ENCODE measurements around the gene DAD1. TPM values are rescaled to one million over a fixed set of nuclear protein-coding genes. Genes with fewer than 3 reads are reported as not detected.

The DAD1 gene
- total RNA-seq: 205 and 233 TPM in 2 replicates

DNA sequence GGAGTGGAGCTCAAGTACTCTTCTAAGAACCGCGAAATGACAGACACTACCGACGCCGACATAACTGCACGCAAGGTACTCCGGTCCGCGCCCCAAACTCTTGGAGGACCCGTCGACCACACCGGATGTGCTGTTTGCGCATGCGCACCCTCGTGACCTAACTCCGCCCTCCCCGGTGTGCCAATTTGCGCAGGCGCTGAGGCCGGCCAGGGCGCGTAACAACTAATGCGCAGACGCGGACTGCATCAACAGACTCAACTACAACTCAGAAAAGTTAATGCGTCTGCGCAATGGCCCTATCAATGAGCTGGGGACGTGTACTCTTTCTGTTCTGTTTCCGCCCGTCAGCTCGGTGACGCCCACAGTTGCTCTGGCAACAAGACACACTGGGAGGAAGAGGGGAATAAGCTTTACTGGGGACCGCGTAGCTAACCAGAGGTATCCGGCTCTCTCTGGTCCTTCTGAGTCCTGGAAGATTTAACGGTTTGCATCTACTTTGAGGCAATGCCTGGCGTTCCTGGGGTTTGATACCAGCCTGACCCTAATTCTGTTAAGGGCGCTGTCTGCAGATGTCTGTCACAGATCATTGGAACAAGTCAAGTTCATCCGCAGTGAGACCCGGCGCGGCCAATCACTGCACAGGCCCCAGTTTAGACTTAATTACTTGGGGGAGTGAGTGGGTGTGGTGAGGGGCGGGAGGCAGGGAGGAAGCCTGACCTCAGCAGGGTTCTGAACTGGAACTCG, at the start of gene DAD1:
Gene DAD1, minus strand, starts transcription at position 129 of the 744 bp plus-strand sequence. Its CDS starts 67 bp downstream, at position 62.

DNA sequence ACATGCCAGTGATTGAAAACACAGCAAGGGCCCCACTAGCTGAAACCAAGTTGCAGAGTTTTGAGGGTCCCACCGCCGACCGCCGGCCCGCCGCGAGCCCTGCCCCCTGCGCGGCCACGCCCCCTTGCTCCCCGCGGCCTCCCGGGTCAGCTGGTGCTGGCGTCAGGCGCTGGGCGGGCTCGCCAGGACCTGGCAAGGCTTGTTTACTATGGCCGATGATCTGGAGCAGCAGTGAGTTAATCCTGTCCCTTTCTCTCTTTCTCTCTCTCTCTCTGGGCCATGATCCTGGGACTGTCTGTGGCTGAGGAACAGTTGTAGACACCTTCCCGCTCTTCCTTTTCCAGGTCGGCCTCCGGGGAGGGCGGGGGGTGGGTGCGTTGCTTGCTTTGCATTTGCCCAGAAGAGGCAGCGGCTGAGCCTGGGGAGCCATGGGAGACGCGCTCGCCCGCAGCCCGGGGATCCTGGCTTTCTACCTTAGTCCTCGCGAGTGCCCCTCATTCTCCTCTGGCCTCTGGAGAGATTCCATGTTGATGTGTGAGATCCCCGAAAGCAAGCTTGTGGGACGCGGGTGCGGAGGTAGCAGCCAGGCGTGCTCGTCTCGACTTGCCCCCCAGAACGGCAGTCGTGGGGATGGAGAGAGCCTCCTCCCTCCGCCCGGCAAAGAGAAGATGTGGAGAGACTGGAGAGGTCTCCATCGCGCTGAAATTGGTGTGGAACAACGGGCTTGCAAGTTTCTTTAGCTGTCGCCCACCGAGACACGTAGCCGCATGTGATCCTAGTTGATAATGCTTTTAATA, 9.3 kb upstream of the DAD1 start, which contains the start of gene ABHD4:
Gene ABHD4, plus strand, starts transcription at position 202 of the 797 bp plus-strand sequence. Its CDS starts 7 bp downstream, at position 209.

Other genes with a start within 250 kb of the DAD1 start
- 15.4 and 35.7 TPM in 2 replicates for gene ABHD4, start 9.1 kb upstream of the DAD1 start, total RNA-seq
- gene OR6J1, start 55.1 kb upstream of the DAD1 start, total RNA-seq: not detected in 2 replicates
- 31.2 and 35.9 TPM in 2 replicates for gene OXA1L, start 177.5 kb upstream of the DAD1 start, total RNA-seq
- gene SLC7A7, start 226.2 kb upstream of the DAD1 start, total RNA-seq: 1.3 and 2.9 TPM in 2 replicates
- gene MRPL52, start 240.7 kb upstream of the DAD1 start, total RNA-seq: 41.7 and 64.5 TPM in 2 replicates
- gene MMP14, start 247.4 kb upstream of the DAD1 start, total RNA-seq: 519 and 576 TPM in 2 replicates

All from uterine smooth muscle cell (primary cell).